ENCODE measurements around the gene LDLRAD4.

LDLRAD4 gene

DNA sequence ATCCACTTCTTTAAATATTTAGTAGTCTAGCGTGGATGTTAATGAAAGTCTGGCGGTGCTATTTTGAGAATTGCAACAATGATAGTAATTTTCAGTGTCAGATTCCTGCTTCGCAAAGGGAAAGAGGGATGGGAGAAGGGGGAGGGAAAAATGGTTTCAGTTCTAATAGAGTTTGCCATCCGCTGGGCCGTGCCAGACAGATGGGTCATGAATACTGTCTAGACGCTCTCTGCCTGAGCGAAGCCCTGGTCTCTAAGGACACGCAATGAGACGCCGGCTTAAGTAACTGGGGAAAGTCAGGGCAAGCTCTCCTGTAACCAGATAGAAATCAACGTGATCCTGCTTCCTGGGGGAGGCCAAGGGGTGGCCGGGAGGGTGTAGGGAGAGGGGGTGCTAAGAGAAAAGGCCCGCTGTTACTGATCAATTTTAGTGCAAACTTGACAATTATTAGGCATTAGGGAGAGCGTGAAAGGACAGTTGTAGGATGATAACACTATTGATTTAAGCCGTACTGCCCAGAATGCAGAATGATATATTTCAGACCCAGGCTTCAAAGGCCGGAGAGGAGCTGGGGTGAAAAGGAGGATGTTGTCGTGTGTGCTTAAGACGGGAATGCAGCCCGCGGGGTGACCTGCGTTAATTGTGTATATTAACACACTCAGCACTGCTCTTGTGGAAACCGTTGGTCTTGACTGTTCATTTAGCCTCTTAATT, 229.2 kb downstream of the LDLRAD4 start:
- no peak for DNase-seq (ENCODE audit: low read depth)

DNA sequence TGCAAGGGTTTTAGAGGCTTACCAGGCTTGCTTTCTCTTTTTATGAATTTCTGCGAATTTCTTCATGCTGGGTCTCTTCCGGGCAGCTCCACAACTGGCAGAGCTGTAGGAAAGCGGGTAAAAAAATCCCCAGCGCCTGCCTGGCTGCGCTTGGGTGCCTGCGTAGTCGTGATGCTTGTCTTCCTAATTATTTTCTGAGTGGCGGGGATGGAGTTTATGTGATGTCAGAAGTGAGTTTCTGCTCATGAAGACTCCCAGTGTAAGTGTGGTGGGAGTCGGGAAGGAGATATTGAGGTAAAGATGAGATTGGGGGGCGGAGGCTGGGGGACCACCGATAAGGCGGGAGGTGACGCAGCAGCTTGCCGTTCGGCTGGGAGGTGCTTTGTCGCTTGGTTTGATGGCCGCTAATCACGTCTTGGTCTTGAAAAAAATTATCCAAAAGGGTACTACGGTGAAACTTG, 229.8 kb downstream of the LDLRAD4 start:
- no peak for DNase-seq (ENCODE audit: low read depth)

DNA sequence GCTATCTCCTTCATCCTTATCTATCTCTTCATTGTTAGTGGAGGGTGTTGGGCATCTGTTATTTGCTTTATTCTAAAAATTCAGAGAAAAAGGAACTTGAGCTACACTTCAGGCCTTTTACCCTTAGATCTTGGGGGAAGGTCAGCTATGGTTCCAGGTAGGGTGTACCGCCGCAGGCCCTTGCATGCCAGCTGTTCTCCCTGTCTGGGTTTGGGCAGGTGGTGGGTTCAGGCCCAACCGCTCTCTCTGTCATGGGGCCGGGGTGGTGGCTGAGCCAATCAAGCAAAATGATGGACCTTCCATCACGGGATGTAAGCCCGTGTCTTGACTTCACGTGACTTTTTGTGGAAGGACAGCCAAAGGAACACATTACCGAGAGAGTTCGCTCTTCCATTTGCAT, 231.1 kb downstream of the LDLRAD4 start:
- no peak for DNase-seq (ENCODE audit: low read depth)

DNA sequence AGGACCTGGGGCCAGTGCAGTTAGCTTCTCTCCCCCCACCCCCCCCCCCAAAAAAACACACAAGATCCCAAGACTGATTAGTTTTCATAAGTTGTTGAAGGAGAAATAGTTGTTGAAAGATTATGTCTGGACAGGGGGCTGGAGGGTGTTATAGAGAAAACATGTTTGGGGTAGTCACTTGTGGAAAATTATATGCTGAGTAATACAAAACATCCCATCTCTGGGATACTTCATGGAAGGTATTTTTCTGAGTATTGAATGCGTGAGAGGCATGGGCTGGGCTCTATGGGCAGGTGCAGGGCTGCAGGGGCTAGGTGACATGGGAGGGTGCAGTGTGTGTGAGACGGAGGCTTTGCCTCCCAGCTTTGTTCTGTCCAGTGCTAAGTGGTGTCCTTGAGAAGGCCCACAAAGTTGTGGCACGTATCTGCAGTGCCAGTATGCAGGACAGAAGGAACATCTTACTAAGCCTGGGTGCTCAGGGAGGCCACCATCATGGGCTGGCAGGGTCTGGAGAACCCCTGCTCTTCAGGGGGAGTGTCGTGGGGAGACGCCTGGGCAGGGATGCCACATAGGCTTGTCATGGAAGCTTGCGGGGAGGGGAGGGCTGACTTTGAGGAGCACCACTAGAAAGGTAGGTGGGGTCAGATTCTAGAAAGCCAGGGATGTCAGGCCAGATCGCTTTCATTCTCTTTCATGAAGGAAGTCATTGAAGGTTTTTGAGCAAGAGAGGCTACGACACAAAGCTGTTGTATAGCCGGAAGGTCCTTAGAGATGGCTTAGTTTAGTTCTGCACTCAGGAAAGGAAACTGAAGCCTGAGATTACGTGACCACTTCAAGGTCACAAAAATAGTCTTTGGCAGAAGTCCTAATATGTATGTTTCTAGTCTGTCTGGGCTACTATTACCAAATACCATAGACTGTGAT, 232.0 kb downstream of the LDLRAD4 start:
- no peak for DNase-seq (ENCODE audit: low read depth)

DNA sequence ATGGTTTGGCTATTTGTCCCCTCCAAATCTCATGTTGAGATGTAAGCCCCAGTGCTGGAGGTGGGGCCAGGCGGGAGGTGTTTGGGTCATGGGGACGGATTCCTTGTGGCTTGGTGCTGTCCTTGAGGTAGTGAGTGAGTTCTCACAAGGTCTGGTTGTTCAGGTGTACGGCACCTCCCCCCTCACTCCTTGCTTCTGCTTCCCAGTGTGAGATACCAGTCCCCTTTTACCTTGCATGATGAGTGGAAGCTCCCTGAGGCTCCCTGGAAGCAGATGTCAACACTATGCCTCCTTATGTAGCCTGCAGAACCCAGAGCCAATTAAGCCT, 232.6 kb downstream of the LDLRAD4 start:
- DNase-seq (ENCODE audit: low read depth) = no peak

DNA sequence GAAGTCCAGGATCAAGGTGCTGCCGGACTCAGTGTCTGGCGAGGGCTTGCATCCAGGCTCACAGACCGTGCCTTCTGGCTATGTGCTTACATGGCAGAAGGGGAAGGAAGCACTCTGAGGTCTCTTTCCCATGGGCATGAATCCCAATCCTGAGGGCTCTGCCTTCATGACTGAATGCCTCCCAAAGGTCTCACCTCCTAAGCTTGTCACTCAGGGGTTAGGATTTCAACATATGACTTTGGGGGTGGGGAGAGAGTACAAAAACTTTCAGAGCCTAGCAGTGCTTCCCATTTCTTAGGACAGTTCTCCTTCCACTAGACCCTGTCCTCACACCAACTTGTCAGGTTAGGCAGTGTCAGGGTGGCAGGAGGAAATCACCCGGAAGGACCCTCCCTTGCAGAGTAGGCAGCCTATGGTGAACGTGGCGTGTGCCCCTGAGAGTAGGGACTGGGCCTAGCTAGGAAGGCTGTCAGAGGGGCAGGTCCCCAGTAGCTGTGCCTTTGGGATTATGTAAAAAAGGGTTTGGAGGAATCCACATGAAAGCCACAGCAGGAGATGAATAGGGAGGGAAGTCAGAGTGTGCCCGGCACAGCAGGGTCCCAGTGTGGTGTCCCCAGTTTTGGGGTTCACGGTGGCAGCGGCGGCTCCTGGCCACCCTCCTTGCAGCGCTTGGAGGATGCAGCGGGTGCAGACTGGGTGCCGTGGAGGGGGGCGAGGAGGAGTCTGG, 233.3 kb downstream of the LDLRAD4 start:
- DNase-seq (ENCODE audit: low read depth) = no peak

DNA sequence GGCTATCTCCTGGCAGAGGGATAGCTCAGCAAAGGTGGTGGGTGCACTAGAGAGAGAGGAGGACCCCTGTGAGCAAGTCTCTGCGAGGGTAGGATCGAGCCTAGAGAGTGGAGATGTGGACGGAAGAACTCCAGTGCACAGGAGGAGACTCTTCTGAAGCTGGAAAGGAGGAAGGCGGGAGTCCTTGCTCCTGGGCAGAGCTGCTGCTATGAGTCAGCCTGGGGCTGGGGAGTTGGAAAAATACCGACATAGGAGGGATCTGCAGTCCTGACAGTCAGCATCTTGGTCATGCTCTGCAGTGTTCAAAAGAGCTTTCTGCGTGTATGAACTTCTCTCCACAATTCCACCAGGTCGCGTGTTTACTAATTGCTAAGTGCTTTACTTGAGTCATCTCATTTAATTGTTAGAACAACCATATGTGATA, 233.8 kb downstream of the LDLRAD4 start:
- no peak for DNase-seq (ENCODE audit: low read depth)

DNA sequence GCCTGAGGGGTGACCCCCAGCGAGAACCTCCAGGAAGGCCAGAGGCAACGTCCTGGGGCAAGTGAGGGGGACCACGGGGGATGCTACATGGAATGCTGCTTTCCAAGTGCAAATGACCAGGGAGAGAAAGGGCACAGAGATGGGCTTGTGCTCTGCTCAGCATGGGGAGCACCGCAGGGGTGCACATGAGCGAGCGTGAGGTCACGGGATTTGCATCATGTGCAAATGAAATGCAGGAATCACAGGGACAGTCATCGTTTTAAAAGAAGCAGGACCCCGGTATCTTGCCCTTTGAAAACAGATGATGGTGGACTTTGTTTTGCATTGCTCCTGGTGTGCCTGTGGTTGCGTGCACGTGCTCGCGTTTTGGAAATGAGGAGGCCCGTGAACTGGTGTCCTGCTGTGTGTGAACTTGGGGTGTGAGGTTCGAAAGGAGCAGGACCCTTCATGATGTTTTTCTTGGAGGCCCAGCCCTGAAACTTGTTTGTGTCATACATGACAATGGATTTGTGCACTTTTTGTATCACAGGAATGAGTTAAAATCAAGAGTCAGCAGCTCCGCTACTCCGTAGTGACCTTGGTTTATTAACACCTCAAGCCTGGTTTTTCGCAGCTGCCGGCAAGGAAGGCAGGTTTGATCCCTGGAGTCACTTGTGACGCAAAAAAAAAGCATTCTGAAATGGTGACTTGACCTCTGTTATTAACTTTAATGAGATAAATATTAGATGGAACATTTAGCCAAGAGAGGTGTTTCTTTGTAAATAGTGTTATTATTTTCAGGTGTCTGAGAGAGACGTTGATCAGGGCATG, 234.5 kb downstream of the LDLRAD4 start:
- no peak for DNase-seq (ENCODE audit: low read depth)

DNA sequence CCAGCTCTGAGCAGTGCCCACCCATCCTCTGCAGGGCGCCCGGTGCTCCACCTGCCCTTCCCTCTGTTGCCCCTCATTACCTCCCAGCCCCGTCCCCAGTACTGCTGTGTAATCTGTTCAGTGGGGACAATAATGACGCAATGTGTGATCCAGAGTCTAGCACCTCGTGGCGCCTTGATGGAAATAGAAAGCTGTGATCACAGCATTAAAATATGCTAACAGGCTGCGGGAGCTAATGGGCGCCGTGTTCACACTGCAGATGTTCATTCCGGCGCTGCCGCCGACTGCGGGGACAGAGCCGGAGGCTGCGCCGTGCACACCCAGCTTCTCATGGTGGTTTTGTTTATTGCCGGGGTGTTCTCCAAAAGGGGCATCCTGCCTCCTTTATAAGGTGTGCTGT, 235.2 kb downstream of the LDLRAD4 start:
- no peak for DNase-seq (ENCODE audit: low read depth)

DNA sequence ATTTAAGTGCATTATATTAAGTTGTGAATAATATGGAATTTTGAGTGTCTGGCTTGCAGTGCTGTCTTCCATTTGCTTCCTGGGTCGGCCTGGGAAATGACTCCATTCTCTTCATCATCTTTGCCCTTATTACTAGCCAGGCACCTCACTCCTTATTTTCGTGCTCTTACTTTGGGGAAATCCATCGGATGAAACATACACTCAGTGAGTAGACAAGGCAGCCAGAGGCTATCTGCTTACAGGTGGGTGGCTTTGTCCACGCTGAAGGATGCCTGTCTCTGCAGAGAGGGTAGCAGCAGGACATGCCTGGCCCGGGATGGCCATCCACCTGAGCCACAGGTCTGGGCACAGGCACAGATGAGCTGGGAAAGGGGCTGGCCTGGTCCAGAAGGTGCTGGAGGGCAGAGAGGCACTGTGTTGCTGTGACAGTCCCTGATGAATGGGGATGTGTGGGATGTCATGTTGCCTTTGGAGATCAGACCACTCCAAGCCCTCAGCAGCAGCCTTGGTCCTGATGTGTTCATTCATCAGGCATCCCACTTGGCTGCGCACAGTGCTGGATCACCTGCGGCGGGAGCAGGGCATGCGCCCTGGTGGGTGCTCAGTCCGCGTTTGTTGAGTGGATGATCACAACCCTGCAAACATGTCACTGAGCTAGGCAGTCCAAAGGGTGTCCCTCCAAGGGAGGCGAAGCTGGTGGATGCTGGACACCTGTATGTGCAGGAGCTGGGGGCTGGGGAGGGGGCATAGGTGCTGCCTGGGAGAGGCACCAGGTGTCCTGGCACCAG, 236.0 kb downstream of the LDLRAD4 start:
- DNase-seq (ENCODE audit: low read depth) = no peak

DNA sequence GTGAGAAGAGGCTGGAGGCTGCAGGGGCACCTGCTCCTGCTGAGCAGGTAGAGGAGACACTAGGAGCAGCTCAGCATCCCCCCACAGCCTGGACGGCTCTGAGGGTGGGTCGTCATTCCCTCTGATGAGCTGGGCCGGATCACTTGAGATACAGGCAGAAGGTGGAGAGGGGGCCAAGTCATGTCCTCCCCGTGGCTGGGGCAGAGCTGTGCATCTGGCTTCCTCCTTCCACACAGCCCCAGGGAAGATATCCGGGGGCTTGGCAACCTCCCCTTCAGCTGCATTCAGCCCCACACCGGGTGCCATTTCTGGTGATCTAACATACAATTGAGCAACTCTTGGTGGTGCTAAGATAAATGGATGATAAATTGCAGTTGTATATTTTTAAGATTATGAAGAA, 236.9 kb downstream of the LDLRAD4 start:
- no peak for DNase-seq (ENCODE audit: low read depth)

DNA sequence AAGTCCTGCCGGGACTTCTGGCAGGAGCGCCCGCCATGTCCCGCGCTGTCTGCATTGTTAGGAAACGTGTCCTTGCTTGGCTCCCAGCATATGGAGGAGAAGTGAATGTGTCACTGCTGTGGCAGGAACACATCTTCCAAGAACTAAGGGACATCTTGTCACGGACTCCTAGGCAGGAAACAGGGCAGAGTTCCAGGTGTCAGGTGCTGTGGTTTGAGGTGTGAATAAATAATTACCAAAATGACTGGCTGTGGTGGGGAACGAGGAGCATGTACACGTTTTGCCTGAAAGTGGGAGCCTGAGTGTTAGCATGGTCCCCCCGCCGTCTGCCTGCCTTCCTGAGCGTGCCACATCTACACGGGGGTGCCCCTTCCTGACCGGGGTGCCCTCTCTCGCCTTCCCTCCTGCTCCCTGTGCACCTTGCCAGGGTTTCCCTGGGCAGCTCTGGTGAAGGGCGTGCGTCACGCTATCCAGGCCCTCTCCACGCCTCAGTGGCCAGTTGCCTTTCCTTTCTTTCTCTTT, 237.5 kb downstream of the LDLRAD4 start:
- DNase-seq (ENCODE audit: low read depth) = no peak

DNA sequence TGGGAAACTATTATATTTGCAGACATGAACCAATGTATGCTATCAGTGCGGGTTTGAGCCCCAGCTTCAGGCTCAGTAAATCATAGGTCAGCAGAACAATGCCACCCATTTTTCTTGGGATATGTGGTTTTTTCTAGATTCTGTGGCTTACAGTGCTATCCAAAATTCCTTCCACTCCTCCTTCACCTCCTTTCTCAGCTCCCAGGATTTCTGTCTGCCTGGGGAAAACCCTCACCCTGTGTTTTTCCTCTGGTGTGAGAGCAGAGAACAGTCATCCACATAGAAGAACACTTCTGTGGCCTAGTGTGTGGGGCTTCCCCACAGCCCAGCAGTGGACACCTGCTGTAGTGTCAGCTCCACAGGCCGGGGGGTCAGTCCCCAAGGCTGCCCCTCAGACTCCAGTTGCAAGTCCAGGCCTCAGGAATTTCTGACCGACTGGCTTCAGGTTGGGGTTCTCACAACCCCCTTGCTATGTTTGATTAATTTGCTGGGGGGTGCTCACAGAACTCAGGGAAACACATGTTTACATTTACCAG, 238.2 kb downstream of the LDLRAD4 start:
- no peak for DNase-seq (ENCODE audit: low read depth)

DNA sequence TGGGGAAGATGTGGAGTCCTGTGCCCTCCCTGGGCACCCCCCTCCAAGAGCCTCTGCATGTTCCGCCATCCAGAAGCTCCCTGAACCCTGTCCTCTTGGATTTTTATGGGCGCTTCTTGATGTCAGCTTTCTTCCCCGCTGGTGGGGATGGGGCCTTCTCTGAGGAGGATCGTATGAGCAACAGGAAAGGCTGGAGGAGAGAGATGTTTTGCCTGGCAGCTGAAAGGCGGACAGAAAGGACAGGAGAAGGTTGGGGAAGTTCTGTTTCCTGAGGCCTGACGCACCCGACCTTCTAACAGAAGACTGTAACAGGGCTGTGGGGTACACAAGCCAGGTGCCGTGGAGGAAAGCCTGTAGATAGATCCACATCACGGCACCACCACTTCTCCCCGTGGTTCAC, 238.8 kb downstream of the LDLRAD4 start:
- DNase-seq (ENCODE audit: low read depth) = no peak

DNA sequence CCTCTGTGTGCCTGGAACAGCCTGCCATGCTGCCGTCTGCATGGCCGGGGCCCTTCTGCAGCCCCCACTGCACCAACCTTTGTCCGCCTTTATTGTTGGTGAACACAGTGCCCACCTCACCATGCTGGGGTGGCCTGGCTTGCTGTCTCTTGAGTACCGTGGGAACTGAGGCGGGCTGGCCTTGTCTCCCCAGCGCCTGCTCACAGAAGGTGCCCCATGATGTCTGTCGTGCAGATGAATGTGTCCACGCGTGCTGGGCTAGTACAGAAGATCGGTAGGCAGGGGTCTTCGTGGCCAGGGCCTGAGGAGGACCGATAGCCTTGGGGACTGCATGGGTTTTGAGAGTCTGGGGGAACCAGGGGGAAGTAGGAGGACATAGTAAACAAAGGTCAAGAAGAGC, 242.4 kb downstream of the LDLRAD4 start:
- no peak for DNase-seq (ENCODE audit: low read depth)

DNA sequence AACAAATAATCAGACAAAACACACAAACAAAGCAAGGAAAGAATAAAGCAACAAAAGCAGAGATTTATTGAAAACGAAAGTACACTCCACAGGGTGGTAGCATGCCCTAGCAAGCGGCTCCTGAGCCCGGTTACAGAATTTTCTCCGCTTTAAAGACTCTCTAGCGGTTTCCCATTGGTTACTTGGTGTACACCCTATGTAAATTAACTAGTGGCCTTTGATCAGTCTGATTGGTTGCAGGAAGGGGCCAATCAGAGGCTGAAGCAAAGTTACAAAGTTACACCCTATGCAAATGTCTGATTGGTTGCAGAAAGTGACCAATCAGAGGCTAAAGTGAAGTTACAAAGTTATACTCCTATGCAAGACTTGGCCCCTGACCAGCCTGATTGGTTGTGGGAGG, 242.9 kb downstream of the LDLRAD4 start:
- DNase-seq (ENCODE audit: low read depth) = no peak

DNA sequence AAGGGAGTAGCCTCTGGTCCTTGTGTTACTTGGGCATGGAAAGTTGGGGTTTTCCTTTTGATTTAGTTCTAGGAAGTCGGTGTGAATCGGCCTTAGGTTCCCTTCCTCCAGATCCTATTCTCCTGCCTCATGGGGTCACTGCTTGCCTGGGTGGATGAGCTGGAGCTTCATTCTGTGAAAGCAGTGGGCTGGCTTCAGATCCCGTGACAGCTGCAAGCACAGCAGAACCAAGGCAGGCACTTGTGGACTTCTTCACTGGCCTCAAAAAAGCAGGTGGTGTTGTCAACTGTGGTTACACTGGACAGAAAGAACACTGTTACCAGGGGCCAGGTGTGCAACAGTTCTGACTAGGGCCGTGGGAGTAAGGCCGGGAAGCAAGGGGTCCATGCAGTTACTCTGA, 243.4 kb downstream of the LDLRAD4 start:
- DNase-seq (ENCODE audit: low read depth) = no peak

DNA sequence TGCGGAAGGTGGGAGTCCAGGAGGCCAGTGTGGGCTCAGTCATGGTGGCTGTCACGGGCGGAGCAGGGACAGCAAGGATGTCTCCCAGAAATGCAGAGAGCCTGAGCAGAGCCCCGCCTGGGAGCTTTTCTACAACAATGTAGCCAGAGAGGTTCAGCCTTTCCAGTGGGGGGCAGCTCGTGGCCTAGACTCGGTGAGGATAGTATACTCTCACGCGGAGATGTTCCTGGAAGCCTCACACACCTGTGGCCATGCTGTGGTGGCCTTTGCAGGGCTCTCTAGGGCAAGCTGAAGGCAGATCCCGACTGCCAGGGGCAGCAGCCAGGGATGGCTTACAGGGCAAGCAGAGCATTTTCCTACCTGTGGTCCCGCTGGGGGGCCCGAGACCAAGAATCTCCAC, 244.1 kb downstream of the LDLRAD4 start:
- no peak for DNase-seq (ENCODE audit: low read depth)

DNA sequence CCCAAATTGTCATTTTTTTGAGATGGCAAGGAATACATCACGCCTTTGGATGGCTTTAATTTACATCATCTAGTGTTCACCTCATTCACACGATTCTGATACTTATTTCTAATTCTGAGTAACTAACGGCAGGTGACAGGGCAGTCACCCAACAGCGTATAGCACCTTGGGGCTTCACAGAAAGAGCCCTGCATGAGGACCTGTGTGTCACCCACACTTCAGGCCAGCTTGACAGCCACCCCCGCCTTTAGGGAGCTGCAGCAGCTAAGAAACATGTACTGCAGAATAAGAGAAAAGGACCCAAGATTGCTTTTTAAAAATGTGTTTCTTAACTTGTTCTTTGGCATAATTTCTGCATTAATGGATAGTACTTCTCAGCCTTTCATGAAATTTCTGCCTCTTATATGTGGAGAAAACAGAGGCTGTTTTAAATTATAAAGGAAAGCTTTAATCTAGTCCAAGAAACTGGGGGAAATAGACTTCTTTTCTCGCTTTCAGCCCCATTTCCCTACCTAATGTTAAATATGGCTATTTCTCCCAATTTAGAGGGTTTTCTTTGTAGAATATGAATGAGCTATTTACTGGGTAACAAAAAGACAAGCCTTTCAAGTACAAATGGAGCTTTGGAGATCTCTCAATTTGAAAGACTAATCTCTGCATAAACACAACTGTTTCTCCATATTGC, 245.1 kb downstream of the LDLRAD4 start:
- DNase-seq (ENCODE audit: low read depth) = no peak
